Endothelial cell of umbilical vein (primary cell): ENCODE results near the gene BTBD2. TPM values are rescaled to one million over a fixed set of nuclear protein-coding genes. Genes with fewer than 3 reads are reported as not detected.

ENCODE experiments used
- Bru-seq: library from RNA; stranded (reverse); fragments of 400-500 nt; gene quantifications from one replicate; lab custom pipeline; 2021; lab: Mats Ljungman, UMichigan
- BruChase-seq, 2 experiments: library from RNA; stranded (reverse); fragments of 400-500 nt; gene quantifications; one replicate each; lab custom pipeline; 2021; lab: Mats Ljungman, UMichigan
- BruUV-seq: library from RNA; stranded (reverse); fragments of 400-500 nt; replicated peaks from 2 replicates; lab custom pipeline; 2021; lab: Mats Ljungman, UMichigan
- CTCF ChIA-PET: fragments of 300-600, 350-600 bp; sonication (Branson Sonifier 250); formaldehyde crosslinking; loops from one replicate; lab custom pipeline; 2021; ENCODE audit warnings: antibody characterized with exemption, inconsistent platforms; lab: Charles Lee
- POLR2A ChIA-PET: fragments of 300-600, 350-600 bp; sonication (Branson Sonifier 250); formaldehyde crosslinking; loops from one replicate; lab custom pipeline; 2021; ENCODE audit warnings: antibody characterized with exemption, inconsistent platforms; lab: Charles Lee
- DNase-seq: peaks from one replicate; pipeline ENCODE4 v3.0.0-alpha.2; 2011; ENCODE audit warnings: low read depth, low spot score
- FAIRE-seq: peaks from 2 replicates; lab custom pipeline; 2011; peaks lifted over from hg19 to GRCh38; lab: Jason Lieb, UNC
- H2AFZ ChIP-seq: 2 replicates; pipeline ENCODE4 v1.6.0; 2012; ENCODE audit warnings: low read depth, low read length, control low read depth, inconsistent platforms
- H3K27ac ChIP-seq: 2 replicates; pipeline ENCODE4 v1.5.1; 2011; ENCODE audit warnings: low read depth, mild to moderate bottlenecking, control low read depth, low read length, moderate library complexity; ENCODE audit not compliant: insufficient read depth
- H3K27me3 ChIP-seq, 2 experiments: 2 replicates each; pipeline versions ENCODE4 v1.6.0 to v1.6.1; 2011; ENCODE audit warnings: low read length in 2 of 2, mixed read lengths in 1 of 2; ENCODE audit not compliant: control insufficient read depth in 2 of 2, insufficient read depth in 2 of 2
- H3K36me3 ChIP-seq, 2 experiments: 2 replicates in 1 of 2; 3 replicates in 1 of 2; pipeline ENCODE4 v1.5.1; 2011; ENCODE audit warnings: low read length in 2 of 2, mild to moderate bottlenecking in 1 of 2, moderate library complexity in 1 of 2; ENCODE audit not compliant: control insufficient read depth in 2 of 2, insufficient read depth in 2 of 2; ENCODE audit errors: extremely low read depth in 1 of 2
- H3K4me1 ChIP-seq: 3 replicates; pipeline ENCODE4 v1.5.1; 2011; ENCODE audit warnings: mild to moderate bottlenecking, low read length; ENCODE audit not compliant: control insufficient read depth, insufficient read depth; ENCODE audit errors: extremely low read depth
- H3K4me2 ChIP-seq: 2 replicates; pipeline ENCODE4 v1.6.1; 2011; ENCODE audit warnings: low read length, control low read depth, mixed read lengths; ENCODE audit not compliant: insufficient read depth
- H3K4me3 ChIP-seq, 3 experiments: fragments of 200-600 bp in 1 of 3; sonication (generic), shearing (Covaris generic) in 1 of 3; replicated peaks in 1 of 3; 2 replicates each; pipeline ENCODE4 v1.5.1; 2011 to 2016; ENCODE audit warnings: control low read depth in 3 of 3, low read length in 3 of 3, mild to moderate bottlenecking in 2 of 3, inconsistent platforms in 1 of 3, low read depth in 1 of 3, moderate library complexity in 1 of 3; ENCODE audit not compliant: insufficient read depth in 1 of 3
- H3K79me2 ChIP-seq: 2 replicates; pipeline ENCODE4 v1.6.0; 2012; ENCODE audit warnings: low read length, inconsistent platforms; ENCODE audit not compliant: control insufficient read depth, insufficient read depth
- H3K9ac ChIP-seq: replicated peaks from 2 replicates; pipeline ENCODE3; 2011; ENCODE audit warnings: low read length, control low read depth; ENCODE audit not compliant: insufficient read depth; ENCODE audit errors: extremely low read depth
- H3K9me1 ChIP-seq: replicated peaks from 3 replicates; pipeline ENCODE4 v1.6.0; 2011; ENCODE audit warnings: mild to moderate bottlenecking, low read length; ENCODE audit not compliant: control insufficient read depth, insufficient read depth; ENCODE audit errors: extremely low read depth
- H3K9me3 ChIP-seq: replicated peaks from 2 replicates; pipeline ENCODE4 v1.5.1; 2012; ENCODE audit warnings: low read length, inconsistent platforms; ENCODE audit not compliant: control insufficient read depth, insufficient read depth
- H4K20me1 ChIP-seq: replicated peaks from 2 replicates; pipeline ENCODE3; 2011; ENCODE audit warnings: mild to moderate bottlenecking, low read length; ENCODE audit not compliant: control insufficient read depth, insufficient read depth; ENCODE audit errors: extremely low read depth
- EZH2 ChIP-seq: IDR thresholded peaks from 2 replicates; pipeline ENCODE4 v1.6.1; 2012; ENCODE audit warnings: borderline replicate concordance, low read depth, mild to moderate bottlenecking, moderate library complexity, low read length, inconsistent platforms; ENCODE audit not compliant: severe bottlenecking
- FOS ChIP-seq: IDR thresholded peaks from 2 replicates; pipeline ENCODE4 v1.6.1; 2011; ENCODE audit warnings: mild to moderate bottlenecking, low read length, moderate library complexity, borderline replicate concordance; ENCODE audit not compliant: insufficient read depth
- GATA2 ChIP-seq: IDR thresholded peaks from 2 replicates; pipeline ENCODE4 v1.7.0; 2011; ENCODE audit warnings: low read depth, mild to moderate bottlenecking, moderate library complexity, mixed read lengths, low read length; ENCODE audit not compliant: insufficient read length, insufficient read depth
- JUN ChIP-seq: IDR thresholded peaks from 2 replicates; pipeline ENCODE4 v1.6.1; 2011; ENCODE audit warnings: borderline replicate concordance, low read depth; ENCODE audit not compliant: insufficient read length, insufficient read depth
- MYC ChIP-seq: IDR thresholded peaks from one replicate; pipeline ENCODE4 v1.6.1; 2011; ENCODE audit warnings: mild to moderate bottlenecking, low read depth, low read length
- POLR2A ChIP-seq: IDR thresholded peaks from 2 replicates; pipeline ENCODE4 v1.6.1; 2012; ENCODE audit warnings: low read depth, mild to moderate bottlenecking, control low read depth, low read length
- POLR2AphosphoS5 ChIP-seq: IDR thresholded peaks from 2 replicates; pipeline ENCODE4 v1.6.1; 2012; ENCODE audit warnings: low read depth, mild to moderate bottlenecking, control low read depth, low read length, moderate library complexity; ENCODE audit not compliant: insufficient read depth
- dilution Hi-C: fragments of 300-500 bp; cut with MboI; formaldehyde crosslinking; loops from one replicate; pipeline ENCODE4 v1.15.0; 2019; ENCODE audit warnings: low sequenced_read_pairs; ENCODE audit not compliant: extremely low pct_ligation_motif_present
- intact Hi-C: fragments of 100-400 bp; cut with micrococcal nuclease; formaldehyde crosslinking; loops from one replicate; pipeline ENCODE4 v1.10.0; 2022
- long read RNA-seq: library from polyadenylated mRNA; stranded (forward); transcript quantifications from one replicate; pipeline ENCODE4 v2.0.0, GENCODE V29; 2021
- polyA minus RNA-seq, 3 experiments: library from RNA; depleted of rRNA, polyadenylated mRNA; stranded (reverse); fragments of >200 nt; gene quantifications; 1 replicate in 1 of 3; 2 replicates in 2 of 3; pipeline ENCODE4 v1.2.3, GENCODE V29; 2011
- polyA plus RNA-seq, 4 experiments: library from polyadenylated mRNA; depleted of rRNA in 3 of 4; stranded (reverse) in 3 of 4; unstranded in 1 of 4; fragments of >200 nt; gene quantifications; 2 replicates each; pipeline versions ENCODE4 v1.2.1 to v1.2.3, GENCODE V29; 2011 to 2012; ENCODE audit warnings: missing spikeins in 1 of 4
- total RNA-seq: library from RNA; stranded (reverse); gene quantifications from 2 replicates; pipeline ENCODE4 v1.2.3, GENCODE V29; 2021
- TF ChIP-seq, protein P1 (sequence below): IDR thresholded peaks from 2 replicates; pipeline ENCODE4 v1.6.1; 2011; ENCODE audit not compliant: insufficient read depth, insufficient read length
- TF ChIP-seq, protein P2 (sequence below), 2 donors: IDR thresholded peaks; 1 replicate in 1 of 2; 2 replicates in 1 of 2; pipeline ENCODE4 v1.5.1; 2011; ENCODE audit warnings: low read length in 2 of 2, mild to moderate bottlenecking in 2 of 2, moderate library complexity in 2 of 2, control low read depth in 1 of 2, inconsistent platforms in 1 of 2, low read depth in 1 of 2; ENCODE audit not compliant: insufficient read depth in 1 of 2; ENCODE audit errors: extremely low read depth in 1 of 2

BTBD2 gene
- total RNA-seq (73.1 and 78.2 TPM in 2 replicates), polyA plus RNA-seq (59.2 and 76.1 TPM in 2 replicates), polyA minus RNA-seq (30.8 and 35.3 TPM in 2 replicates), Bru-seq, nascent RNA (percentile 46 among the genes with signal in this experiment), BruChase-seq, experiment 1, labeled RNA remaining after a 6-hour chase (percentile 68 among the genes with signal in this experiment), BruChase-seq, experiment 2, labeled RNA remaining after a 2-hour chase (percentile 53 among the genes with signal in this experiment)
- 25.7 and 39.0 TPM in 2 replicates for polyA plus RNA-seq (2011; cell fraction: cytosol; rRNA removed)
- 28.3 and 30.7 TPM in 2 replicates for polyA plus RNA-seq (2011; cell fraction: nucleus; rRNA removed)
- 70.1 and 98.8 TPM in 2 replicates for polyA plus RNA-seq (2012)
- 32.0 TPM for polyA minus RNA-seq (2011; cell fraction: cytosol; rRNA and poly(A)+ RNA removed)
- 9.5 and 22.0 TPM in 2 replicates for polyA minus RNA-seq (2011; cell fraction: nucleus; rRNA and poly(A)+ RNA removed)
- long read RNA-seq, transcript BTBD2-201 (9 exons, 2,649 nt) = major isoform, 111 of 147 reads
- long read RNA-seq, partial matches to known transcripts = 12 of 147 reads
- long read RNA-seq, other reads (novel, unspliced or antisense) = 21 of 147 reads

DNA sequence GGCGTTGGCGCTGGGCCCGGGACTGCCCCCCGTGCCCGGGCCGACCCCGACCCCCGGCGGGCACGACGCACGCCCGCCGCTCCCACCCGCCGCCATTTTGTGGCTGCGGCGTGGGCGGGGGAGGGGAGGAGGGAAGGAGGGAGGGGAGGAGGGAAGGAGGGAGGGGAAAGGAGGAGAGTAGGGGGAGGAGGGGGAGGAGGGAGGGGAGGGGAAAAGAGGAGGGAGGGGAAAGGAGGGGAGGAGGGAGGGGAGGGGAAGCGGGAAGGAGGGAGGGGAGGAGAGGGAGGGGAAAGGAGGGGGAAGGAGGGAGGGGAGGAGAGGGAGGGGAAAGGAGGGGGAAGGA lies at the start of gene BTBD2:
Gene BTBD2 (minus strand): TSS at position 107 of the 343 bp plus-strand sequence. CDS start 11 bp downstream, at position 96.
- Histone ChIP-seq H3K36me3 (no peaks in the 10 kb centered on the region), H3K4me1 (no peaks in the 10 kb centered on the region), H3K4me2 (peak within 1 kb of the TSS; percentile 36), H3K9me3 (no peaks in the 10 kb centered on the region), H3K9me1 (no peaks in the 10 kb centered on the region), H3K27ac (no peak within 1 kb of the TSS), H3K27me3 (no peaks in the 10 kb centered on the region), H3K9ac (no peak within 1 kb of the TSS), H3K79me2 (peaks cover 12% of the 10 kb centered on the region), H4K20me1 (no peaks in the 10 kb centered on the region), H3K4me3 (peak within 1 kb of the TSS; percentile 10 to 52 (median 48)), H2AFZ (no peak within 1 kb of the TSS)
- intact Hi-C loops = no loop called here
- POLR2A ChIA-PET = interaction anchor here (1.0 kb wide), 1 partner anchor 79 kb away, joined by 4 read pairs; no protein-coding TSS in a partner anchor
- TF ChIP-seq EZH2 (no peak), POLR2AphosphoS5 (no peak), MYC (no peak), POLR2A (no peak), GATA2 (no peak), FOS (no peak), JUN (no peak)
- TF ChIP-seq, protein P1, sequence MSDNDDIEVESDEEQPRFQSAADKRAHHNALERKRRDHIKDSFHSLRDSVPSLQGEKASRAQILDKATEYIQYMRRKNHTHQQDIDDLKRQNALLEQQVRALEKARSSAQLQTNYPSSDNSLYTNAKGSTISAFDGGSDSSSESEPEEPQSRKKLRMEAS = no peak
- TF ChIP-seq, protein P2, sequence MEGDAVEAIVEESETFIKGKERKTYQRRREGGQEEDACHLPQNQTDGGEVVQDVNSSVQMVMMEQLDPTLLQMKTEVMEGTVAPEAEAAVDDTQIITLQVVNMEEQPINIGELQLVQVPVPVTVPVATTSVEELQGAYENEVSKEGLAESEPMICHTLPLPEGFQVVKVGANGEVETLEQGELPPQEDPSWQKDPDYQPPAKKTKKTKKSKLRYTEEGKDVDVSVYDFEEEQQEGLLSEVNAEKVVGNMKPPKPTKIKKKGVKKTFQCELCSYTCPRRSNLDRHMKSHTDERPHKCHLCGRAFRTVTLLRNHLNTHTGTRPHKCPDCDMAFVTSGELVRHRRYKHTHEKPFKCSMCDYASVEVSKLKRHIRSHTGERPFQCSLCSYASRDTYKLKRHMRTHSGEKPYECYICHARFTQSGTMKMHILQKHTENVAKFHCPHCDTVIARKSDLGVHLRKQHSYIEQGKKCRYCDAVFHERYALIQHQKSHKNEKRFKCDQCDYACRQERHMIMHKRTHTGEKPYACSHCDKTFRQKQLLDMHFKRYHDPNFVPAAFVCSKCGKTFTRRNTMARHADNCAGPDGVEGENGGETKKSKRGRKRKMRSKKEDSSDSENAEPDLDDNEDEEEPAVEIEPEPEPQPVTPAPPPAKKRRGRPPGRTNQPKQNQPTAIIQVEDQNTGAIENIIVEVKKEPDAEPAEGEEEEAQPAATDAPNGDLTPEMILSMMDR (IDR thresholded peaks at IDR 0.05; ENCODE audit: extremely low read depth in 1 of 2, insufficient read depth in 1 of 2, low read depth in 1 of 2, low read length in 2 of 2) = no peak
- dilution Hi-C loops = no loop called here
- BruUV-seq = no TSS peak
- CTCF ChIA-PET = interaction anchor here (6.0 kb wide), 1 partner anchor 53 kb away, joined by 75 read pairs; no protein-coding TSS in a partner anchor
- no peak for DNase-seq
- no peak for FAIRE-seq
